Measurements from ENCODE around the gene SERPINB8.

Gene SERPINB8

GRCh38 chr18:63961435-63961980 lies 8.4 kb upstream of the SERPINB8 start:
- TF ChIP-seq CTCF (IDR thresholded peaks at IDR 0.05) = no peak

DNA sequence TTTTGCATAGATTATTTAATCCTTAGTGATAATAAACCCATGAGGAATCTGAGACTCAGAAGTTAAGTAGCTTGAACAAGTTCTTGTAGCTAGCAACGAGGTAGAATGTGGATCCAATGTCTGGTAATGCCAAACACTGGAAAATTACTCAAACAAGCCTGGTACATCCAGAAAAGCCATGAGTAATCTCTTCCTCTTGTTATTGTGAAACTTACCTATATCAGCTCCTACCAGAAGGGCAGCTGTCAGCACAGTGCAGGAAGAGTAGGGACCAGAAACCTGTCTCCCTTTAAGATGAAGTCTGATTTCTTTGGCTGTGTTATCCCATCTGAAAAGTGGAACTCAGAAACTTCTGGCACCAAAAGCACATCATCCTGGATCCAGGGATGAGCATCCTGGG lies 7.7 kb upstream of the SERPINB8 start:
- TF ChIP-seq CTCF (IDR thresholded peaks at IDR 0.05) = no peak

- peak; percentile 87 for TF ChIP-seq CTCF (IDR thresholded peaks at IDR 0.05)
These were observed 6.1 kb upstream of the SERPINB8 start for GRCh38 chr18:63963615-63964256.

DNA sequence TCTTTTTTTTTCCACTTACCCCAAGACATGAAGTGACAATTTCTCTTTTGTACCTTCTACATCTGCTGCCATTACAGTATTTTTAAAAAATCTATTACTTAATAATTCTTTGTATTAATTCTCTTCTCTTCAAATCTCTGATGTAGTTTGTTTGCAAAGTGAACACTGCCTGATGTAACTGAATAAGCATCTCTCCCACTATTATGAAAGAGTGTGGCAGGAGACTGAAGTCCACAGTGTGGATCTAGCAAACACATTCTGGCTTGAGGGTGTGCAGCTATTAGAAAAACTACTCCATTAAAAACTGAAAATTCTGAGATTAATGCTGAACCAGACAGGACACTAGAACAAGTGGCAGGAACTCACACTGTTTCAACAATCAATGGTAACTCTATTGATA lies 5.0 kb upstream of the SERPINB8 start:
- TF ChIP-seq CTCF (IDR thresholded peaks at IDR 0.05) = no peak

DNA sequence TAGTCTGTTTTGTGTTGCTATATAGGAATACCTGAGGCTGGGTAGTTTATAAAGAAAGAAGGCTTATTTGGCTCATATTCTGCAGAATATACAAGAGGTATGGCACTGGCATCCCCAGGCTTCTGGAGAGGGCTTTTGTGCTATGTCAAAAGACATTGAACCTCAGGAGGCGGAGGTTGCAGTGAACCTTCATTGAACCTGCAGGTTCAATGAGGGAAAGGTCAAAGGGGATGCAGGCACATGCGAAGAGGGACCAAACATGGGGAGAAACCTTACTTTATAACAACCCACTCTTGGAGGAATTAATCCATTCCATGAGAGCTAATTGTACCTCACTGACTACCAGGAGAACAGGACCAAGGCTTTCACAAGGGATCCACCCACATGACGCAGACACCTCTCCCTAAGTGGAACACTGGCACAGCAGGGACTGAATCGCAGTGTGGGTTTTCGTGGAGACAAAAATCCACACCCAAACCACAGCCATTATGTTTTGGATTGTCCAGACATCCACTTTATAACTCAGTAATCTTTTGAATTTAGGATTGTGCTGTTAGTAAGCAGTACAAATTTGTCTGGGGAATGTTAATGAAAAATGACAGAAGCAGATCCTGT lies 4.1 kb upstream of the SERPINB8 start:
- TF ChIP-seq CTCF (IDR thresholded peaks at IDR 0.05) = no peak

- no peak for TF ChIP-seq CTCF (IDR thresholded peaks at IDR 0.05)
These were observed 926 bp downstream of the SERPINB8 start for GRCh38 chr18:63970809-63971205.

- no peak for TF ChIP-seq CTCF (IDR thresholded peaks at IDR 0.05)
These were observed 1.6 kb downstream of the SERPINB8 start for GRCh38 chr18:63971320-63972001.

Measured in LNCAP (cell line).